ENCODE data around the gene SLC9B2.

The SLC9B2 gene

GRCh38 chr4:103076747-103077347, at the start of gene SLC9B2:
TSS of gene SLC9B2 (minus strand) at chr4:103076761. CDS start at chr4:103067550, 9,211 bp downstream.
- H3K4me3 ChIP-seq, result peak within 1 kb of the TSS; percentile 62 to 89 (median 81)
- H3K27ac ChIP-seq, result peak within 1 kb of the TSS; percentile 66 to 97 (median 87)

- H3K27ac ChIP-seq, result no peak overlapping the region
Observed at GRCh38 chr4:103126126-103126525, 49.6 kb upstream of the SLC9B2 start.

GRCh38 chr4:103123114-103123513, 46.6 kb upstream of the SLC9B2 start:
- H3K4me3 ChIP-seq, result no peak overlapping the region
- no peak overlapping the region for H3K27ac ChIP-seq

More at GRCh38 chr4:103126126-103126525, 49.6 kb upstream of the SLC9B2 start:
- no peak overlapping the region for H3K4me3 ChIP-seq

- H3K27ac ChIP-seq, result no peak overlapping the region
- no peak overlapping the region for H3K4me3 ChIP-seq
Observed at GRCh38 chr4:103118166-103118565, 41.6 kb upstream of the SLC9B2 start.

- no peak overlapping the region for H3K4me3 ChIP-seq
- H3K27ac ChIP-seq, result no peak overlapping the region
Observed at GRCh38 chr4:103111598-103111997, 35.0 kb upstream of the SLC9B2 start.

- no peak overlapping the region for H3K4me3 ChIP-seq
- H3K27ac ChIP-seq, result no peak overlapping the region
Observed at GRCh38 chr4:103108542-103108941, 32.0 kb upstream of the SLC9B2 start.

GRCh38 chr4:103105558-103106356, 29.2 kb upstream of the SLC9B2 start:
- Histone ChIP-seq H3K27ac (no peak overlapping the region), H3K4me3 (no peak overlapping the region)

GRCh38 chr4:103104886-103105285, 28.3 kb upstream of the SLC9B2 start:
- Histone ChIP-seq H3K27ac (no peak overlapping the region), H3K4me3 (no peak overlapping the region)

- H3K4me3 ChIP-seq, result no peak overlapping the region
- no peak overlapping the region for H3K27ac ChIP-seq
Observed at GRCh38 chr4:103100691-103101090, 24.1 kb upstream of the SLC9B2 start.

- peak within 1 kb of the TSS in 20 of 21 experiments; percentile 10 to 81 (median 68) for H3K27ac ChIP-seq
Observed at GRCh38 chr4:103099691-103100392, 23.3 kb upstream of the SLC9B2 start, which contains the start of gene BDH2. TSS of gene BDH2 (minus strand) at chr4:103099834. CDS start at chr4:103096254, 3,580 bp downstream.

GRCh38 chr4:103098756-103099440, 22.3 kb upstream of the SLC9B2 start:
- Histone ChIP-seq H3K4me3 (peak overlapping the region; percentile 32 to 46 (median 41)), H3K27ac (peak overlapping the region in 20 of 21 experiments; percentile 10 to 81 (median 68))

More at GRCh38 chr4:103099691-103100392, 23.3 kb upstream of the SLC9B2 start, which contains the start of gene BDH2:
- H3K4me3 ChIP-seq, result peak within 1 kb of the TSS; percentile 32 to 46 (median 41)

- peak overlapping the region in 1 of 7 experiments; percentile 46 for H3K4me3 ChIP-seq
Observed at GRCh38 chr4:103098341-103098740, 21.8 kb upstream of the SLC9B2 start.

GRCh38 chr4:103097112-103097511, 20.6 kb upstream of the SLC9B2 start:
- Histone ChIP-seq H3K4me3 (no peak overlapping the region), H3K27ac (no peak overlapping the region)

More at GRCh38 chr4:103098341-103098740, 21.8 kb upstream of the SLC9B2 start:
- H3K27ac ChIP-seq, result peak overlapping the region in 7 of 21 experiments; percentile 1 to 81 (median 75)

- no peak overlapping the region for H3K4me3 ChIP-seq
- no peak overlapping the region for H3K27ac ChIP-seq
Observed at GRCh38 chr4:103095080-103095479, 18.5 kb upstream of the SLC9B2 start.

- H3K27ac ChIP-seq, result no peak overlapping the region
Observed at GRCh38 chr4:103092245-103092644, 15.7 kb upstream of the SLC9B2 start.

GRCh38 chr4:103091601-103092223, 15.2 kb upstream of the SLC9B2 start:
- H3K4me3 ChIP-seq, result no peak overlapping the region
- H3K27ac ChIP-seq, result no peak overlapping the region

More at GRCh38 chr4:103092245-103092644, 15.7 kb upstream of the SLC9B2 start:
- H3K4me3 ChIP-seq, result no peak overlapping the region

GRCh38 chr4:103089481-103089880, 12.9 kb upstream of the SLC9B2 start:
- no peak overlapping the region for H3K27ac ChIP-seq
- H3K4me3 ChIP-seq, result no peak overlapping the region

- H3K27ac ChIP-seq, result no peak overlapping the region
- no peak overlapping the region for H3K4me3 ChIP-seq
Observed at GRCh38 chr4:103086551-103086950, 10.0 kb upstream of the SLC9B2 start.

GRCh38 chr4:103085555-103086196, 9.1 kb upstream of the SLC9B2 start:
- H3K27ac ChIP-seq, result no peak overlapping the region
- no peak overlapping the region for H3K4me3 ChIP-seq
